Ectodermal cell (in vitro differentiated cells): ENCODE measurements around the gene KIAA1671.
"Not testable (repeated sequence)": the region's sequence is repeated elsewhere in the genome, so short reads cannot be mapped to it uniquely, and the experiment has no call there.

Source experiments
- H3K27ac ChIP-seq: 2 replicates; pipeline ENCODE4 v1.7.0; 2013; ENCODE audit warnings: mild to moderate bottlenecking, low read depth, low read length; ENCODE audit not compliant: insufficient read depth, poor library complexity, severe bottlenecking
- H3K27me3 ChIP-seq: 2 replicates; pipeline ENCODE4 v1.7.0; 2013; ENCODE audit warnings: mild to moderate bottlenecking, low read length; ENCODE audit not compliant: insufficient read depth, control insufficient read depth, poor library complexity, severe bottlenecking
- H3K36me3 ChIP-seq: one replicate; pipeline ENCODE4 v1.7.0; 2013; ENCODE audit warnings: low read length; ENCODE audit not compliant: control insufficient read depth, insufficient read depth
- H3K4me1 ChIP-seq: one replicate; pipeline ENCODE4 v1.7.0; 2013; ENCODE audit warnings: low read length; ENCODE audit not compliant: control insufficient read depth, insufficient read depth
- H3K4me3 ChIP-seq: 2 replicates; pipeline ENCODE4 v1.7.0; 2013; ENCODE audit warnings: low read depth, low read length, control low read depth; ENCODE audit not compliant: insufficient read depth
- H3K9me3 ChIP-seq: 2 replicates; pipeline ENCODE4 v1.7.0; 2013; ENCODE audit warnings: mild to moderate bottlenecking, low read length, moderate library complexity; ENCODE audit not compliant: control insufficient read depth
- WGBS, 2 experiments: methylation state at CpG; one replicate each; pipeline ENCODE4 v1.1.7; 2013; ENCODE audit warnings: missing lambda C conversion rate in 2 of 2; 5-methylcytosine and 5-hydroxymethylcytosine counted together

Gene KIAA1671

GRCh38 chr22:25202290-25202921 lies 249.9 kb downstream of the KIAA1671 start:
- Histone ChIP-seq H3K9me3 (no peaks in the 10 kb centered on the region), H3K27me3 (no peaks in the 10 kb centered on the region), H3K36me3 (no peaks in the 10 kb centered on the region), H3K4me1 (peaks cover 7% of the 10 kb centered on the region), H3K4me3 (no peak overlapping the region), H3K27ac (no peak overlapping the region)
- 64 to 65% methylated on average over 15 of the region's 15 CpGs for WGBS, 2 experiments

- Histone ChIP-seq H3K4me1 (peaks cover 7% of the 10 kb centered on the region), H3K4me3 (no peak overlapping the region), H3K27ac (no peak overlapping the region), H3K36me3 (no peaks in the 10 kb centered on the region), H3K9me3 (no peaks in the 10 kb centered on the region), H3K27me3 (no peaks in the 10 kb centered on the region)
- 94 to 96% methylated on average over 3 of the region's 4 CpGs for WGBS, 2 experiments
Measured at GRCh38 chr22:25203082-25203481, 250.6 kb downstream of the KIAA1671 start.

- not testable (repeated sequence) for H3K9me3 ChIP-seq, H3K27ac ChIP-seq, H3K27me3 ChIP-seq, H3K36me3 ChIP-seq, H3K4me3 ChIP-seq, H3K4me1 ChIP-seq
- WGBS, 2 experiments = 80 to 81% methylated on average over 7 of the region's 7 CpGs
Measured at GRCh38 chr22:25204547-25204946, 252.0 kb downstream of the KIAA1671 start.

- Histone ChIP-seq H3K4me1 (no peaks in the 10 kb centered on the region), H3K9me3 (no peaks in the 10 kb centered on the region), H3K36me3 (no peaks in the 10 kb centered on the region), H3K27me3 (no peaks in the 10 kb centered on the region), H3K27ac (no peak overlapping the region), H3K4me3 (no peak overlapping the region)
- WGBS, 2 experiments = 94% methylated on average over 1 of the region's 1 CpG; no CpG with 5 or more reads in 1 of the 2 experiments
Measured at GRCh38 chr22:25205847-25206246, 253.3 kb downstream of the KIAA1671 start.

GRCh38 chr22:25206998-25207397 lies 254.5 kb downstream of the KIAA1671 start:
- Histone ChIP-seq H3K27me3 (no peaks in the 10 kb centered on the region), H3K36me3 (no peaks in the 10 kb centered on the region), H3K9me3 (no peaks in the 10 kb centered on the region), H3K27ac (no peak overlapping the region), H3K4me1 (no peaks in the 10 kb centered on the region), H3K4me3 (no peak overlapping the region)
- 94 to 95% methylated on average over 21 of the region's 21 CpGs for WGBS, 2 experiments

GRCh38 chr22:25207553-25208157 lies 255.1 kb downstream of the KIAA1671 start:
- H3K36me3 ChIP-seq = no peaks in the 10 kb centered on the region
- H3K4me1 ChIP-seq = no peaks in the 10 kb centered on the region
- H3K4me3 ChIP-seq = no peak overlapping the region
- H3K27me3 ChIP-seq = no peaks in the 10 kb centered on the region
- H3K27ac ChIP-seq = no peak overlapping the region
- H3K9me3 ChIP-seq = no peaks in the 10 kb centered on the region
- WGBS, 2 experiments = 76 to 91% methylated on average over 1 of the region's 2 CpGs

- Histone ChIP-seq H3K27ac (no peak overlapping the region), H3K4me3 (no peak overlapping the region), H3K36me3 (no peaks in the 10 kb centered on the region), H3K4me1 (no peaks in the 10 kb centered on the region), H3K27me3 (no peaks in the 10 kb centered on the region), H3K9me3 (no peaks in the 10 kb centered on the region)
- 91 to 93% methylated on average over 2 of the region's 2 CpGs for WGBS, 2 experiments
Measured at GRCh38 chr22:25208328-25208727, 255.8 kb downstream of the KIAA1671 start.

- WGBS, 2 experiments = 84 to 87% methylated on average over 17 of the region's 17 CpGs
- H3K9me3 ChIP-seq = no peaks in the 10 kb centered on the region
- H3K27ac ChIP-seq = no peak overlapping the region
- no peaks in the 10 kb centered on the region for H3K27me3 ChIP-seq
- no peaks in the 10 kb centered on the region for H3K4me1 ChIP-seq
- H3K4me3 ChIP-seq = no peak overlapping the region
- no peaks in the 10 kb centered on the region for H3K36me3 ChIP-seq
Measured at GRCh38 chr22:25208743-25209505, 256.4 kb downstream of the KIAA1671 start.

GRCh38 chr22:25210793-25211192 lies 258.3 kb downstream of the KIAA1671 start:
- H3K4me3 ChIP-seq = no peak overlapping the region
- H3K27ac ChIP-seq = no peak overlapping the region
- H3K27me3 ChIP-seq = no peaks in the 10 kb centered on the region
- 88 to 94% methylated on average over 3 of the region's 3 CpGs for WGBS, 2 experiments
- H3K4me1 ChIP-seq = no peaks in the 10 kb centered on the region
- H3K36me3 ChIP-seq = no peaks in the 10 kb centered on the region
- no peaks in the 10 kb centered on the region for H3K9me3 ChIP-seq

GRCh38 chr22:25212337-25212736 lies 259.8 kb downstream of the KIAA1671 start:
- H3K27ac ChIP-seq = no peak overlapping the region
- no peaks in the 10 kb centered on the region for H3K27me3 ChIP-seq
- H3K36me3 ChIP-seq = no peaks in the 10 kb centered on the region
- no peak overlapping the region for H3K4me3 ChIP-seq
- H3K4me1 ChIP-seq = no peaks in the 10 kb centered on the region
- H3K9me3 ChIP-seq = no peaks in the 10 kb centered on the region
- WGBS, 2 experiments = 84 to 86% methylated on average over 3 of the region's 3 CpGs
